T-cell (primary cell): ENCODE results near the gene GRIP1. TPM values are rescaled to one million over a fixed set of nuclear protein-coding genes. Genes with fewer than 3 reads are reported as not detected.

Experiments
- ATAC-seq, 4 experiments: fragments of 200-7000 bp in 3 of 4; fragments of 150-1000 bp in 1 of 4; cut with Tn5 transposase; replicated peaks in 1 of 4; 1 replicate in 3 of 4; 2 replicates in 1 of 4; pipeline ENCODE4 v1.10.0; 2021; ENCODE audit warnings: moderate library complexity in 3 of 4, mild to moderate bottlenecking in 2 of 4, moderate number of reproducible peaks in 1 of 4
- CTCF ChIA-PET, 2 donors: fragments of 300-600 bp; sonication (Branson Sonifier 250); formaldehyde crosslinking; loops; one replicate each; lab custom pipeline; 2022; ENCODE audit warnings: antibody characterized with exemption in 2 of 2; lab: Charles Lee
- POLR2A ChIA-PET, 2 donors: fragments of 300-600 bp; sonication (Branson Sonifier 250); formaldehyde crosslinking; loops; one replicate each; lab custom pipeline; 2022; ENCODE audit warnings: antibody characterized with exemption in 2 of 2; lab: Charles Lee
- DNase-seq, 35 experiments: peaks; one replicate each; pipeline versions ENCODE4 v3.0.0 to v3.0.0-alpha.2; 2013 to 2023
- H3K27ac ChIP-seq: one replicate; pipeline ENCODE4 v1.5.1; 2013; ENCODE audit warnings: low read length
- H3K27me3 ChIP-seq, 2 experiments: replicated peaks in 1 of 2; 1 replicate in 1 of 2; 2 replicates in 1 of 2; pipeline versions ENCODE4 v1.6.1 to v1.7.0; 2013; ENCODE audit warnings: low read length in 1 of 2, mixed read lengths in 1 of 2; ENCODE audit not compliant: control insufficient read depth in 2 of 2, insufficient read depth in 2 of 2; ENCODE audit errors: extremely low read depth in 1 of 2
- H3K36me3 ChIP-seq, 2 donors: 1 replicate in 1 of 2; 2 replicates in 1 of 2; pipeline versions ENCODE4 v1.6.1 to v1.7.0; 2013; ENCODE audit warnings: low read length in 1 of 2; ENCODE audit not compliant: control insufficient read depth in 2 of 2, insufficient read depth in 1 of 2; ENCODE audit errors: extremely low read depth in 1 of 2
- H3K4me1 ChIP-seq, 2 experiments: 1 replicate in 1 of 2; 2 replicates in 1 of 2; pipeline versions ENCODE4 v1.6.1 to v1.7.0; 2013; ENCODE audit warnings: low read length in 2 of 2, mixed read lengths in 1 of 2; ENCODE audit not compliant: insufficient read depth in 2 of 2, control insufficient read depth in 1 of 2; ENCODE audit errors: extremely low read depth in 1 of 2
- H3K4me3 ChIP-seq, 2 donors: 1 replicate in 1 of 2; 2 replicates in 1 of 2; pipeline versions ENCODE4 v1.5.1 to v1.7.0; 2013; ENCODE audit warnings: mild to moderate bottlenecking in 2 of 2, low read length in 1 of 2, moderate library complexity in 1 of 2; ENCODE audit not compliant: control insufficient read depth in 1 of 2; ENCODE audit errors: extremely low read depth in 1 of 2
- H3K9me3 ChIP-seq: 2 replicates; pipeline ENCODE4 v1.7.0; 2013
- H3K27ac Mint-ChIP-seq, 2 donors: one replicate each; pipeline ENCODE4 v1.8.0; 2020 to 2021; ENCODE audit warnings: mild to moderate bottlenecking in 2 of 2, mixed read lengths in 2 of 2
- H3K27me3 Mint-ChIP-seq, 2 donors: one replicate each; pipeline ENCODE4 v1.8.0; 2021 to 2022; ENCODE audit warnings: mixed read lengths in 2 of 2
- H3K36me3 Mint-ChIP-seq: one replicate; pipeline ENCODE4 v1.8.0; 2021; ENCODE audit warnings: mixed read lengths
- H3K4me1 Mint-ChIP-seq, 3 donors: one replicate each; pipeline ENCODE4 v1.8.0; 2020 to 2022; ENCODE audit warnings: mixed read lengths in 3 of 3, mild to moderate bottlenecking in 1 of 3
- H3K4me3 Mint-ChIP-seq, 3 donors: one replicate each; pipeline ENCODE4 v1.8.0; 2020 to 2022; ENCODE audit warnings: mild to moderate bottlenecking in 3 of 3, mixed read lengths in 3 of 3, moderate library complexity in 3 of 3
- H3K9me3 Mint-ChIP-seq, 3 donors: one replicate each; pipeline ENCODE4 v1.8.0; 2020 to 2022; ENCODE audit warnings: mixed read lengths in 3 of 3
- WGBS: methylation state at CpG from one replicate; pipeline ENCODE4 v1.1.5; 2013; ENCODE audit warnings: missing lambda C conversion rate; ENCODE audit not compliant: insufficient coverage; 5-methylcytosine and 5-hydroxymethylcytosine counted together
- total RNA-seq, 35 experiments: library from RNA in 6 of 35; stranded (reverse) in 6 of 35; fragments of 120-200 nt in 1 of 35; gene quantifications; one replicate each; pipeline versions ENCODE4 v1.2.1 to v1.2.4 and lab custom pipeline; 2013 to 2026

The GRIP1 gene
- total RNA-seq, 5 donors from 2014 or later (not counting 1 experiment from before 2014, with no cell fraction given), result 3.0 to 7.3 (median 3.6) TPM

- no peak overlapping the region for H3K4me3 Mint-ChIP-seq
- H3K9me3 ChIP-seq, result no peaks in the 10 kb centered on the region
- peaks cover 0 to 3% (median 0%) of the 10 kb centered on the region in 3 donors for H3K9me3 Mint-ChIP-seq
- no CpG with 5 or more reads among the region's 3 CpGs for WGBS
- H3K27me3 Mint-ChIP-seq, result no peaks in the 10 kb centered on the region
- DNase-seq (no peak), ATAC-seq (no peak)
- H3K36me3 ChIP-seq, result no peaks in the 10 kb centered on the region
- no peak overlapping the region for H3K4me3 ChIP-seq
- POLR2A ChIA-PET, result no interaction called here
- H3K4me1 Mint-ChIP-seq, result peaks cover 35 to 52% (median 38%) of the 10 kb centered on the region in 3 donors
- CTCF ChIA-PET, result no interaction called here
- no peaks in the 10 kb centered on the region for H3K27me3 ChIP-seq
- H3K4me1 ChIP-seq, result peaks cover 8 to 13% of the 10 kb centered on the region in 2 experiments
- no peak overlapping the region for H3K27ac ChIP-seq
- no peak overlapping the region for H3K27ac Mint-ChIP-seq
- H3K36me3 Mint-ChIP-seq, result no peaks in the 10 kb centered on the region
These were observed 381.0 kb downstream of the GRIP1 start for GRCh38 chr12:66297923-66298322.
